Measurements from ENCODE around the gene AKAP13.

The AKAP13 gene

DNA sequence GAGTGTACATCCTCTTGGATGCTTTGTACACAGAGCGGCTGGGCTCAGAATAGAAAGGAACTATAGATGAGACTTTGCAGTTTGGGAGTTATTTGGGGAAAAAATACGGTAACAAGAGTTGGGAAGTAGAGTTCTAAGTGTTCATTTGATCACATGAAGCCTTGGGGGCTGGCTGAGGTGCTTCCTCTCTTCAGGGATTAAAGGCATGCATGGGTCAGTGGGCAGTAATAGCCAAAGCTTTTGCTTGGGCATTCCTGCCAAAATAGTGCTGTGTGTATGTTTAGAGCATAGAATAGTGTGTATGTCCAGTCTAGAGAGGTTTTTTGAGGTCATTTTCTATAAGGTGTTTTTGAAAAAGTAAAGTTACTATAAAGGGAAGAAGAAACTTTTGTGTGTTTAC lies 12.8 kb downstream of the AKAP13 start:
- Histone ChIP-seq H3K27me3 (ENCODE audit: control insufficient read depth, insufficient read depth, low read length) (no peaks in the 10 kb centered on the region), H3K9ac (ENCODE audit: low read depth, low read length) (no peak overlapping the region), H3K4me3 (ENCODE audit: low read depth, low read length) (no peak overlapping the region), H3K4me1 (ENCODE audit: control insufficient read depth, insufficient read depth, low read length) (peaks cover 24% of the 10 kb centered on the region), H3K9me3 (ENCODE audit: control insufficient read depth, insufficient read depth, low read length) (no peaks in the 10 kb centered on the region), H3K36me3 (ENCODE audit: control insufficient read depth, insufficient read depth, low read length) (no peaks in the 10 kb centered on the region), H3K27ac (ENCODE audit: low read depth, low read length) (no peak overlapping the region)

DNA sequence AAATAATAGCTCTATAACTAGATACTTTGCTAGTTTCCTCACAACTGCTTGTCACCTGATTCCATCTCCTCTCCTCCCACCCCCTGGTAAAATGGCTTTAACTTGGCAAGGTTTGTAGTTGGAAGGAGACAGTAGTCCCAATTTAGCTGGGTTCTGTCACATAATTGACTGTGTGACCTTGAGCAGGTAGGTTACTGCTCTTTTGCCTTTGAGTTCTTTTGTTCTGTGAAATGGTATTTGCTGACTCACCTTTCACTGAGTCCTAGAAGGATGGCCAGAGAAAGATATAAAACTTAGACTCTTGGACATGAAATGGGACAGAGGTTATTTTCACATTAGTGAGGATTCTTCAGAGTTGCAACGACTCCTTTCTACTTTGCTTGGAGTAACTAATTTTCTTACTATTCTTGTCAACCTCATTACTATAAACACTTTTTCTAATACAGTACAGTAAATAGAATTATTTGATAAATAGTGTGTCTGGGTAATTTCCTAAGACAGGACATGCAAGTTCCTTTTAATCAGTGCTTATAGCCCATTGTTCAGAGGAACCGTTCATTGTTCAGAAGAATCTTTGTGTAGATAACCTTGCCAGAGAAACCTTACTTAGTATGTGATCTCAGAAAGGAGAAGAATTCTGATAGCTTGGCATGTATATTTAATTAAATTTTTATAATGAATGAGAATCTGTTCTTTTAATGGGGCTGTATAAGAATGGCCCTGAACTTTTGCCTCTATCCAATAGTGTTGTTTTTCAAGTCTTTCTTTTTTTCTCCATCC lies 14.3 kb downstream of the AKAP13 start:
- Histone ChIP-seq H3K4me1 (ENCODE audit: control insufficient read depth, insufficient read depth, low read length) (peaks cover 16% of the 10 kb centered on the region), H3K36me3 (ENCODE audit: control insufficient read depth, insufficient read depth, low read length) (no peaks in the 10 kb centered on the region), H3K4me3 (ENCODE audit: low read depth, low read length) (no peak overlapping the region), H3K27me3 (ENCODE audit: control insufficient read depth, insufficient read depth, low read length) (no peaks in the 10 kb centered on the region), H3K9me3 (ENCODE audit: control insufficient read depth, insufficient read depth, low read length) (no peaks in the 10 kb centered on the region), H3K9ac (ENCODE audit: low read depth, low read length) (no peak overlapping the region), H3K27ac (ENCODE audit: low read depth, low read length) (no peak overlapping the region)

DNA sequence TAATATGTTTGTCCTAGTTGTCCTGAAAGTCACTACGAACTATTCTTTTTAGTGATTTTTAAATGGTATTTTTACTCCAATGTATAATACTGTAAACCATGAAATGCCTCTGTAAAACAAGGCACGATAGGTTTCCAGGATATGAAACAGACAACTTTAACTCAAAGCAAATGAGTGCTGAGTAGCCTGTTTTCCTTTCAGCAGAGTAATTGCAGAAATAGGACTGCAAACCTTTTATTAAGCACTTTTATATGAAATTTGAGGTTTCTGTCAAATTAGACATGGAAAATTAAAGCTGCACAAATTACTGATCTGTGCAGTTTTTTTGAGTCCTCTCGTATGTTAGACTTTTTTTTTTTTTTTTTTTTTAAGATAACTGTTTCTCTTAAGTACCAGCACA lies 16.2 kb downstream of the AKAP13 start:
- no peaks in the 10 kb centered on the region for H3K9me3 ChIP-seq (ENCODE audit: control insufficient read depth, insufficient read depth, low read length)
- H3K36me3 ChIP-seq (ENCODE audit: control insufficient read depth, insufficient read depth, low read length): no peaks in the 10 kb centered on the region
- H3K27ac ChIP-seq (ENCODE audit: low read depth, low read length): no peak overlapping the region
- peaks cover 20% of the 10 kb centered on the region for H3K4me1 ChIP-seq (ENCODE audit: control insufficient read depth, insufficient read depth, low read length)
- H3K4me3 ChIP-seq (ENCODE audit: low read depth, low read length): no peak overlapping the region
- H3K27me3 ChIP-seq (ENCODE audit: control insufficient read depth, insufficient read depth, low read length): no peaks in the 10 kb centered on the region
- no peak overlapping the region for H3K9ac ChIP-seq (ENCODE audit: low read depth, low read length)

DNA sequence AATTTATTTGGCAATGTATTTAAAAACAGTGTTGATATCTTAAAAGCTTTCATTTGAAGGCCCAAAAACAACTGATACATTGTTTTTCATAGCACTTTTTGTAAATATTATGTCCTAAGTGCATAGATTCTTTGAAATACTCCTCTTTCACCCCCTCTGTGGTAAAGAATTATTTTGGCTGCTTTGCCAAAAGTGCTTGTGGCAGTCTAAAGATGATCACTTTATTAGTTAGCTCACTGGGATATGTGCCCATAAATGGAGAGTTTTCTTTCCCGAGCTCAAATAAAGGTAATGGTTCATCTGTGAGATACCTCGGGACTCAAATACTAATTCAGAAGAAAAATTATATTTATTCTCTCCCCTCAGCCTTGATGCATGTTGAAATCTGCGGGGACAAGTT lies 16.7 kb downstream of the AKAP13 start:
- H3K4me3 ChIP-seq (ENCODE audit: low read depth, low read length): no peak overlapping the region
- H3K9me3 ChIP-seq (ENCODE audit: control insufficient read depth, insufficient read depth, low read length): no peaks in the 10 kb centered on the region
- no peaks in the 10 kb centered on the region for H3K36me3 ChIP-seq (ENCODE audit: control insufficient read depth, insufficient read depth, low read length)
- H3K27ac ChIP-seq (ENCODE audit: low read depth, low read length): no peak overlapping the region
- no peak overlapping the region for H3K9ac ChIP-seq (ENCODE audit: low read depth, low read length)
- peaks cover 26% of the 10 kb centered on the region for H3K4me1 ChIP-seq (ENCODE audit: control insufficient read depth, insufficient read depth, low read length)
- H3K27me3 ChIP-seq (ENCODE audit: control insufficient read depth, insufficient read depth, low read length): no peaks in the 10 kb centered on the region

DNA sequence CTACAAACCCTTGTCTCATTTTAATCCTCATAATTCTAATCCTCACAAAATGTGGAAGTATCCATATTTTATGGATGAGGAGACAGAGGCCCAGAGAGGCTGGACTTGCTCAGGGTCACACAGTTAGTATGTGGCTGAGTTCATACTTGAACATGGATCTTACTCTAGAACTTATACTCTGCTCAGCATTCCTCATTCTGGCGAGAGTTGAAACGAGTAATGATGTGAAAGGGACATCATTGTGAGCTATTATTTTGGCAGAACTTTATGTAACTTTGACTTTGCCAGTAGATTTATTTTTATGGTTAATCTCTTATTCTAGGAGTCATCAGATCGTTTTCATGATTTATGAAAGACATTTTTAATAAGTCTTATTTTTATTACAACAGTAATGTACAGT lies 17.5 kb downstream of the AKAP13 start:
- no peaks in the 10 kb centered on the region for H3K9me3 ChIP-seq (ENCODE audit: control insufficient read depth, insufficient read depth, low read length)
- H3K27ac ChIP-seq (ENCODE audit: low read depth, low read length): no peak overlapping the region
- H3K27me3 ChIP-seq (ENCODE audit: control insufficient read depth, insufficient read depth, low read length): no peaks in the 10 kb centered on the region
- no peaks in the 10 kb centered on the region for H3K36me3 ChIP-seq (ENCODE audit: control insufficient read depth, insufficient read depth, low read length)
- peaks cover 34% of the 10 kb centered on the region for H3K4me1 ChIP-seq (ENCODE audit: control insufficient read depth, insufficient read depth, low read length)
- no peak overlapping the region for H3K9ac ChIP-seq (ENCODE audit: low read depth, low read length)
- no peak overlapping the region for H3K4me3 ChIP-seq (ENCODE audit: low read depth, low read length)

DNA sequence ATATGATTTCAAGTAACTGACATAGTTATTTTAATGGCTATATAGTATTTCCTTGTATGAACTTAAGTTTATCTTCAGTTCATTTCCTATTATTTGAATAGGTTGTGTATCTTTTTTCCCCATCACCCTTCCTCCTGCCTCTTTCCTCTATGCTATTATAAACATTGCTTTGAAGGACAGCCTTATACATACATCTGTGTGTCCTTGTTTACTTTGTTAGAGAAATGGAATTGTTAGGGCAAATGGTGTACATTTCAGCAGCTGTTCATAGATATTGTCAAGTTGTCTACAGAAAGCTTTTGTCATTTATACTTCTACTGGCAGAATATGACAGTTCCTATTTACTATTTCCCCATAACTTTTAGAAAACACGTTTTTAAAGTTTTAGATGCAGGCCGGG lies 18.4 kb downstream of the AKAP13 start:
- peaks cover 30% of the 10 kb centered on the region for H3K4me1 ChIP-seq (ENCODE audit: control insufficient read depth, insufficient read depth, low read length)

DNA sequence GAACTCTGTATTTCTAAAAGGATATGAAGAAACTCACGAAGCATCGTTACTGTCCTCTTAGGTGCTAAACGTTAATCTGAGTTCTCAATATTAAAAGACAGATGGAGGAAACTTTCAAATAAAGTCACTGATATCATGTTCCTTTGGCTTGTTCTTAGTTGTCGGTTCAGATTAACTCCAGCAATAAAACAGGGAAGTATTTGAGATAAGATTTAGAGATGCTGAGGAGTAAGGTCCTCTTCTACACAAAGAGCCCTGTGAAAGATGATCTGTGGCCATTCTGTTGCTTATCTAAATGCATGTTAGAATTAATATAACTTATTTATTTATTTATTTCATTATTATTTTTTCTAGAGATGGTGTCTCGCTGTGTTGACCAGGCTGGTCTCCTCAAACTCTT lies 19.2 kb downstream of the AKAP13 start:
- peaks cover 27% of the 10 kb centered on the region for H3K4me1 ChIP-seq (ENCODE audit: control insufficient read depth, insufficient read depth, low read length)
- no peak overlapping the region for H3K27ac ChIP-seq (ENCODE audit: low read depth, low read length)
- no peak overlapping the region for H3K9ac ChIP-seq (ENCODE audit: low read depth, low read length)

More for the DNA sequence above, 18.4 kb downstream of the AKAP13 start:
- no peak overlapping the region for H3K27ac ChIP-seq (ENCODE audit: low read depth, low read length)
- no peaks in the 10 kb centered on the region for H3K36me3 ChIP-seq (ENCODE audit: control insufficient read depth, insufficient read depth, low read length)
- no peaks in the 10 kb centered on the region for H3K9me3 ChIP-seq (ENCODE audit: control insufficient read depth, insufficient read depth, low read length)
- no peak overlapping the region for H3K9ac ChIP-seq (ENCODE audit: low read depth, low read length)
- H3K4me3 ChIP-seq (ENCODE audit: low read depth, low read length): no peak overlapping the region
- H3K27me3 ChIP-seq (ENCODE audit: control insufficient read depth, insufficient read depth, low read length): no peaks in the 10 kb centered on the region

DNA sequence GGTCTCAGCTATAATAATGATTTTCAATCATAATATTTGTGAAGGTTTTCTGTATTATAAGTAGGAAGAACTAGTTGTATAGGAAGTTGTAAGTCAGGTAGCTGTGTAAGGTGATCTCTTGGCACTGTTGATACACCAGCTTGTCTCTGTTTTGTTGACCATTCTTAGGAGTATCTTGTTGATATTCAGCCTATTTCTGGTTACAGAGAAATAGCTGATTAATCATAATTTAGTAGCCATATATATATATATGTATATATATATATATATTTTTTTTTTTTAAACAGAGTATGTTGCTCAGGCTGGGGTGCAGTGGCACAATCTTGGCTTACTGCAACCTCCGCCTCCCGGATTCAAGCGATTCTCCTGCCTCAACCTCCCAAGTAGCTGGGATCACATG lies 20.2 kb downstream of the AKAP13 start:
- no peaks in the 10 kb centered on the region for H3K9me3 ChIP-seq (ENCODE audit: control insufficient read depth, insufficient read depth, low read length)
- no peaks in the 10 kb centered on the region for H3K36me3 ChIP-seq (ENCODE audit: control insufficient read depth, insufficient read depth, low read length)
- H3K27ac ChIP-seq (ENCODE audit: low read depth, low read length): no peak overlapping the region
- no peaks in the 10 kb centered on the region for H3K27me3 ChIP-seq (ENCODE audit: control insufficient read depth, insufficient read depth, low read length)
- no peak overlapping the region for H3K9ac ChIP-seq (ENCODE audit: low read depth, low read length)
- H3K4me3 ChIP-seq (ENCODE audit: low read depth, low read length): no peak overlapping the region
- H3K4me1 ChIP-seq (ENCODE audit: control insufficient read depth, insufficient read depth, low read length): peaks cover 33% of the 10 kb centered on the region

More for the DNA sequence above, 19.2 kb downstream of the AKAP13 start:
- H3K27me3 ChIP-seq (ENCODE audit: control insufficient read depth, insufficient read depth, low read length): no peaks in the 10 kb centered on the region
- H3K9me3 ChIP-seq (ENCODE audit: control insufficient read depth, insufficient read depth, low read length): no peaks in the 10 kb centered on the region
- H3K4me3 ChIP-seq (ENCODE audit: low read depth, low read length): no peak overlapping the region
- H3K36me3 ChIP-seq (ENCODE audit: control insufficient read depth, insufficient read depth, low read length): no peaks in the 10 kb centered on the region

DNA sequence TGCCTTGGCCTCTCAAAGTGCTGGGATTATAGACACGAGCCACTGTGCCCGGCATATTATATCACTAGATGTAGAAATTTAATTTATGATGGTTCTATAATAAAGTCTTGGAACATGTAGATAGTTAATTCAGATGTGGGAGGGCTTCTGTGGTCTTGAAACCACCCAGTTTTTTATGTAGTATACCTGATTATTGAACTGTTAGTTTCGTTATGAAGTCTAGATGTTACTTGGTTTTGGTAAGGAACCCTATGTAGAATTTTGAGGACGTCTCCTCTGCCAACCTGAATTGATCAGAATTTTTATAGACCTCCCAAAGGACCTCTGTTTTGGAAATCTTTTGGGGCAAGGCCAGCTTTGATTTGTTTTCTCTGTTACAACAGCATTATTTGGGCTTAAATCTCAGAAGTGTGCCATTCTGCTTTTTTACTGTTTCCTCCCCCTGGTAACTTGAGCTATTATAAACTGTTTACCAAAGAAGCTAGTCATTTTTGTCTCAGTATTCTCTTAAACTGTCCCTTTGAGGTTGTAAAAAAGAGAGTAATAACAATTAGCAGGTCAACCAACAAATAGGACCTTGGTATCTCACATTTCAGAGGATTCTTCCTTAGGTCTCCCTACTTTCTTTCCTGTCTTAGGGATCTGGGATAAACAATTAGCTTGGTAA lies 20.8 kb downstream of the AKAP13 start:
- no peaks in the 10 kb centered on the region for H3K27me3 ChIP-seq (ENCODE audit: control insufficient read depth, insufficient read depth, low read length)
- H3K27ac ChIP-seq (ENCODE audit: low read depth, low read length): no peak overlapping the region
- no peaks in the 10 kb centered on the region for H3K9me3 ChIP-seq (ENCODE audit: control insufficient read depth, insufficient read depth, low read length)
- no peak overlapping the region for H3K4me3 ChIP-seq (ENCODE audit: low read depth, low read length)
- no peak overlapping the region for H3K9ac ChIP-seq (ENCODE audit: low read depth, low read length)
- H3K36me3 ChIP-seq (ENCODE audit: control insufficient read depth, insufficient read depth, low read length): no peaks in the 10 kb centered on the region
- H3K4me1 ChIP-seq (ENCODE audit: control insufficient read depth, insufficient read depth, low read length): peaks cover 34% of the 10 kb centered on the region

DNA sequence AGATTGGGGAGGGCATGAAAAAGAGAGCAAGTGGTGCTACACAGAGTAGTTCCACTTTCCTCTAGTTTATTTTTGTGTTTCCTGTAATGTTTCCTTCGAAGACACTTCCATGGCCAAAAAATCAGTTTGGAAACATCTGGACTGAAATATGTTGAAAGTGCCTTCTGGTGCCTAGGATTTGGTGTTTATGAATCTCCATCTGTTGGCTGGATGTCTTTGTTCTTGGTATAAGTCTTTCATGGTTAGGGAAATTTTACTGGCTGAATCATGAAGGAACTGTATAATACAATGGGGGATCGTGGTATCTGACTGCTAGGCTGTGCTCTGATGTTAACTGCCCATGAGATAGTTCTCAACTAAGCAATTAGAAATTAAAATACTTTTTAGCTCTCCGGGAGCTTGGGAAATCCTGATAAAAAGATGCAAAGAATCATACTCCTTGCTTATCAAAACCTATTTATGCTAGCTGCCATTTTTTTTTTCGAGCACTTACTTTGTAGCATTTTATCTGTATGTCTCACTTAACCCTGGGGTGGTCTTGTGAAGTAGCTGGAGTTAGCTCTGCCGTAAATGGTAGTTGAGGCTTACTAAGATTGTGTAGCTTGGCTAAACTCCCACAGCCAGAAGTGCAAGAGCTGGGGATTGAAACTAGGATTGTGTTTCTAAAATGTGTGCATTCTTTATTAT lies 21.9 kb downstream of the AKAP13 start:
- Histone ChIP-seq H3K36me3 (ENCODE audit: control insufficient read depth, insufficient read depth, low read length) (no peaks in the 10 kb centered on the region), H3K27me3 (ENCODE audit: control insufficient read depth, insufficient read depth, low read length) (no peaks in the 10 kb centered on the region), H3K4me1 (ENCODE audit: control insufficient read depth, insufficient read depth, low read length) (peaks cover 34% of the 10 kb centered on the region), H3K9me3 (ENCODE audit: control insufficient read depth, insufficient read depth, low read length) (no peaks in the 10 kb centered on the region), H3K9ac (ENCODE audit: low read depth, low read length) (no peak overlapping the region), H3K4me3 (ENCODE audit: low read depth, low read length) (no peak overlapping the region), H3K27ac (ENCODE audit: low read depth, low read length) (peak overlapping the region; percentile 48)

DNA sequence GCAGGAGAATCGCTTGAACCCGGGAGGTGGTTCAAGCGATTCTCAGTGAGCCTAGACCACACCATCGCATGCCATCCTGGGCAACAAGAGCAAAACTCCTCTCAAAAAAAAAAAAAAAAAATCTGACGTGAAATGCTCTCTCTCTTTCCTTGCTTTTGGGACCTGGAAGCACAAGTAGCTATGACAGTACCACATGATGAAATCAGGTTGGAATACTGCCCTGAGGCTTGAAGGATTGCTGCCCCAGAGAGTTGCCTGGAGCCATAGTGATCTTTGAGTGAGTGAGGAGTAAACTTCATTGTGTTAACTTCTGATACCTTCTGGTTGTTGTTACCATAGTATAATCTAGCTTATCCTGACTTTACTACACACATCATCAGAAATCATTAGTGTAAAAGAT lies 23.3 kb downstream of the AKAP13 start:
- no peak overlapping the region for H3K27ac ChIP-seq (ENCODE audit: low read depth, low read length)
- H3K4me1 ChIP-seq (ENCODE audit: control insufficient read depth, insufficient read depth, low read length): peaks cover 34% of the 10 kb centered on the region
- no peaks in the 10 kb centered on the region for H3K27me3 ChIP-seq (ENCODE audit: control insufficient read depth, insufficient read depth, low read length)
- no peak overlapping the region for H3K4me3 ChIP-seq (ENCODE audit: low read depth, low read length)
- no peaks in the 10 kb centered on the region for H3K36me3 ChIP-seq (ENCODE audit: control insufficient read depth, insufficient read depth, low read length)
- no peaks in the 10 kb centered on the region for H3K9me3 ChIP-seq (ENCODE audit: control insufficient read depth, insufficient read depth, low read length)
- H3K9ac ChIP-seq (ENCODE audit: low read depth, low read length): no peak overlapping the region

Data from HUES48 (cell line).